IMR-90 (cell line): ENCODE measurements around the gene PSMD2. TPM values are rescaled to one million over a fixed set of nuclear protein-coding genes. Genes with fewer than 3 reads are reported as not detected.

Experiments used
- CTCF ChIP-seq: conservative IDR thresholded peaks from 2 replicates; pipeline ENCODE4 v1.5.1; 2012; ENCODE audit warnings: mild to moderate bottlenecking, low read depth, low read length, improper control_type of control experiment
- microRNA-seq, 2 experiments: library from miRNA; stranded (forward) in 1 of 2; unstranded in 1 of 2; fragments of 10-50 nt in 1 of 2; fragments of <30 nt in 1 of 2; gene quantifications in 1 of 2; microRNA quantifications in 1 of 2; one replicate each; pipeline versions ENCODE3 to v1.1.0; 2013 to 2020; ENCODE audit not compliant: insufficient read depth in 1 of 2, insufficient read length in 1 of 2, unreplicated experiment in 1 of 2
- polyA plus RNA-seq, 3 experiments: library from polyadenylated mRNA; depleted of rRNA; stranded (reverse); fragments of >200 nt; gene quantifications; 2 replicates each; pipeline ENCODE4 v1.2.3, GENCODE V29; 2012; ENCODE audit warnings: low replicate concordance in 1 of 3
- small RNA-seq, 5 experiments: library from RNA; depleted of rRNA; stranded (forward); fragments of <200 nt; gene quantifications; one replicate each; pipeline ENCODE3, GENCODE V24; 2012
- total RNA-seq: library from RNA; depleted of rRNA; stranded (reverse); fragments of >200 nt; gene quantifications from 2 replicates; pipeline ENCODE4 v1.2.3, GENCODE V29; 2012; rRNA removed

PSMD2 gene
- total and polyA plus RNA-seq, 2 of the 4 experiments (the other 2 are of a cell fraction), result 514 to 872 TPM

- no peak for TF ChIP-seq CTCF
These were observed 59.2 kb downstream of the PSMD2 start (continued) for GRCh38 chr3:184358124-184358767.

Small RNA genes within 50 kb of the gene (microRNA-seq; reads per million reads assigned to microRNA genes)
- 2,112 reads per million, percentile 95 among the genes with 10 or more reads in this experiment for gene SNORD66 (ENCODE audit: insufficient read depth, insufficient read length)

Small RNA genes within 50 kb of the gene (small RNA-seq; reads per million reads assigned to genes)
- 101 to 3,521 (median 750) reads per million in 5 experiments for gene SNORD66

Other genes with a start within 250 kb of the PSMD2 start
- gene HTR3C, start 246.2 kb upstream of the PSMD2 start, total RNA-seq, result not detected in 2 replicates
- gene HTR3C, start 246.2 kb upstream of the PSMD2 start, polyA plus RNA-seq (2012; rRNA removed), result not detected in 2 replicates
- not detected in 2 replicates for gene HTR3E, start 202.2 kb upstream of the PSMD2 start, total RNA-seq
- not detected in 2 replicates for gene HTR3E, start 202.2 kb upstream of the PSMD2 start, polyA plus RNA-seq (2012; rRNA removed)
- 32.5 and 37.6 TPM in 2 replicates for gene EIF2B5, start 163.9 kb upstream of the PSMD2 start, total RNA-seq
- 29.5 and 31.7 TPM in 2 replicates for gene EIF2B5, start 163.9 kb upstream of the PSMD2 start, polyA plus RNA-seq (2012; rRNA removed)
- 23.3 and 24.2 TPM in 2 replicates for gene DVL3, start 143.9 kb upstream of the PSMD2 start, total RNA-seq
- 40.4 and 41.2 TPM in 2 replicates for gene DVL3, start 143.9 kb upstream of the PSMD2 start, polyA plus RNA-seq (2012; rRNA removed)
- 855 and 876 TPM in 2 replicates for gene AP2M1, start 124.4 kb upstream of the PSMD2 start, total RNA-seq
- gene AP2M1, start 124.4 kb upstream of the PSMD2 start, polyA plus RNA-seq (2012; rRNA removed), result 1,065 and 1,068 TPM in 2 replicates
- gene ABCF3, start 113.0 kb upstream of the PSMD2 start, total RNA-seq, result 35.0 and 36.9 TPM in 2 replicates
- 58.3 and 59.2 TPM in 2 replicates for gene ABCF3, start 113.0 kb upstream of the PSMD2 start, polyA plus RNA-seq (2012; rRNA removed)
- gene VWA5B2, start 69.7 kb upstream of the PSMD2 start, total RNA-seq, result not detected in 2 replicates
- gene VWA5B2, start 69.7 kb upstream of the PSMD2 start, polyA plus RNA-seq (2012; rRNA removed), result not detected in 2 replicates
- 19.2 and 19.5 TPM in 2 replicates for gene ALG3, start 50.3 kb upstream of the PSMD2 start, total RNA-seq
- 52.6 and 55.5 TPM in 2 replicates for gene ALG3, start 50.3 kb upstream of the PSMD2 start, polyA plus RNA-seq (2012; rRNA removed)
- 2.8 and 2.9 TPM in 2 replicates for gene EEF1AKMT4, start 49.6 kb upstream of the PSMD2 start, total RNA-seq
- 3.6 and 5.3 TPM in 2 replicates for gene EEF1AKMT4, start 49.6 kb upstream of the PSMD2 start, polyA plus RNA-seq (2012; rRNA removed)
- gene CAMK2N2, start 37.7 kb upstream of the PSMD2 start, total RNA-seq, result not detected in 2 replicates
- 0.29 and 0.34 TPM in 2 replicates for gene CAMK2N2, start 37.7 kb upstream of the PSMD2 start, polyA plus RNA-seq (2012; rRNA removed)
- gene ECE2, start 23.2 kb upstream of the PSMD2 start, total RNA-seq, result not detected in 2 replicates
- gene ECE2, start 23.2 kb upstream of the PSMD2 start, polyA plus RNA-seq (2012; rRNA removed), result not detected in 2 replicates
- gene EIF4G1, start 15.4 kb downstream of the PSMD2 start, total RNA-seq, result 225 TPM in 2 replicates
- 274 and 300 TPM in 2 replicates for gene EIF4G1, start 15.4 kb downstream of the PSMD2 start, polyA plus RNA-seq (2012; rRNA removed)
- gene FAM131A, start 38.4 kb downstream of the PSMD2 start, total RNA-seq, result 9.7 and 10.8 TPM in 2 replicates
- gene FAM131A, start 38.4 kb downstream of the PSMD2 start, polyA plus RNA-seq (2012; rRNA removed), result 16.5 and 19.5 TPM in 2 replicates
- 1.9 and 2.9 TPM in 2 replicates for gene CLCN2, start 62.4 kb downstream of the PSMD2 start, total RNA-seq
- gene CLCN2, start 62.4 kb downstream of the PSMD2 start, polyA plus RNA-seq (2012; rRNA removed), result 5.7 and 5.8 TPM in 2 replicates
- gene POLR2H, start 62.5 kb downstream of the PSMD2 start, total RNA-seq, result 47.7 and 132 TPM in 2 replicates
- 103 and 130 TPM in 2 replicates for gene POLR2H, start 62.5 kb downstream of the PSMD2 start, polyA plus RNA-seq (2012; rRNA removed)
- gene THPO, start 79.0 kb downstream of the PSMD2 start, total RNA-seq, result not detected in 2 replicates
- not detected in 2 replicates for gene THPO, start 79.0 kb downstream of the PSMD2 start, polyA plus RNA-seq (2012; rRNA removed)
- gene CHRD, start 80.8 kb downstream of the PSMD2 start, total RNA-seq, result under 0.01 TPM in 1 of 2 replicates, not detected in the other
- 0.09 TPM in 2 replicates for gene CHRD, start 80.8 kb downstream of the PSMD2 start, polyA plus RNA-seq (2012; rRNA removed)